ENCODE results near the gene LTB4R.

Gene LTB4R

GRCh38 chr14:24304019-24304387 is 7.3 kb upstream of the LTB4R start:
- DNase-seq = no peak

- no peak for DNase-seq
These were observed 4.1 kb upstream of the LTB4R start for GRCh38 chr14:24307156-24307574.

- DNase-seq = peak; percentile 80
These were observed 3.5 kb upstream of the LTB4R start, which contains the start of gene CIDEB for GRCh38 chr14:24307575-24308341. TSS of gene CIDEB (minus strand) at chr14:24307977. CDS start at chr14:24307858, 119 bp downstream.

DNA sequence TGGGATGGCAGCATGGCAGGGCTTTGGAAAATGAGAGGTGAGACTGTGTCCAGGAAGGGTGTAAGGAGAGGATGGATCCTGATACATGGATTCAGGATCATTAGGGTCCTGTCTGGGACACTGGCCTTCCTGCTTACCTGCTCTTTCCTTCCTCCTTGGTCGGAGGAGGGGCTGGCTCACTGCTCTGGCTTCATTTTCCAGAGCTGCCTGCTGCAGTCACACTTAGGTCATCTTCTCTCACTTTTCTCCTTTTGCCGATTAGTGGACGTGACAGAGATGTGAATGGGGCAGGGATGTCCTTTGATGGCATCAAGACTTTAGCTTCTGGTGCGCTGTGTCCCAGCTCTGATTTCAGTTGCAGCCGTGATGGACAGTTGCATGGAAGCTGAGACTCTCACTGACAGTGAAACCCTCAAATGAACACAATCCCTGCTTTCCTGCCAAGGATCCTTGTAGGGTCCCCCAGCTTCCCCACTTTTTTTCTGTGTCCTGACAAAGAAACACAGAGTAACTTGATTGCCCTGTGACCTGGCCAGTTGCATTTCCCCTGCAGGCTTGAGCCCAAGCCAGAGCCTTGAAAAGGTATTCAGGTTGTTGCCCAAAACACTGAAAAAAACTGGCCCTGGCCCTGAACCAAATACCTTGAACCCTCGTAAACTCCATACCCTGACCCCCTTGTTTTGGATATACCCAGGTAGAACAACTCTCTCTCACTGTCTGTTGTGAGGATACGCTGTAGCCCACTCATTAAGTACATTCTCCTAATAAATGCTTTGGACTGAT is 2.8 kb upstream of the LTB4R start:
- no peak for DNase-seq

DNA sequence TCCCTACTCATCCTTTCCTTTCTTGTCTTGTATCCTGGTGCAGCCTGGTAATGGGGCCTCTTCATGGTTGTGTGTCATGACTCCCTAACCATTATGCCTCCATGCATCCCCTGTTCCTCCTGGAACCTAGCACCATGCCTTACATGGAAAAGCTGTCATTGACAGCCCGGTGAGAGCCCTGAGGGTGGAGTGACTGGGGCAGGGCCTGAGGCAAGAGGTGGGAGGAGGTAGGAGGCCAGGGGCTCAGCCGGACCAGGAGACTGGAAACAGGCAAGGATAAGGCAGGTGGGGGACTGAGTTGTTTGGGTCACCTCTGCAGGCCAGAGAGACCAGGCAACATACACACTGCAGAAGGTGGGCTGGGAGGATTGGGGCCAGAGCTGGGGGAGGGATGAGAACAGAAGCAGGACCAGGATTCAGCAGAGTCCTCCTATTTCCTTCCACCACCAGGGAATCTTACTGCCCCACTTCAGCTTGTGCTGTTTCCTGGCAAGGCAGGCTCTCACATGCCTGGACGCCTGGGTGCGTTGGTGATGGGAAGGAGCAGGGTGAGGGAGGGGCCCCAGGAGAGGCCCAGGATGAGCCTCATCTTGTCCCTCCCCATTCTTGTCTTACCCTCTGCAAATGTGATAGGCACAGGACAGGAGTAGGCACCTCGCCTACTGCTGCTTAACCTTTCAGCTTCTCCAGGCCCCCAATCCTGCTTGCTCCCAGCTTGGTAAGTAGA is 1.6 kb upstream of the LTB4R start, which contains the start of gene LTB4R2:
Gene LTB4R2 (plus strand): TSS at position 603 of the 727 bp plus-strand sequence. CDS start 525 bp downstream, outside the sequence.
- DNase-seq = no peak

- DNase-seq = no peak
These were observed 1.0 kb upstream of the LTB4R start for GRCh38 chr14:24310265-24310645.

DNA sequence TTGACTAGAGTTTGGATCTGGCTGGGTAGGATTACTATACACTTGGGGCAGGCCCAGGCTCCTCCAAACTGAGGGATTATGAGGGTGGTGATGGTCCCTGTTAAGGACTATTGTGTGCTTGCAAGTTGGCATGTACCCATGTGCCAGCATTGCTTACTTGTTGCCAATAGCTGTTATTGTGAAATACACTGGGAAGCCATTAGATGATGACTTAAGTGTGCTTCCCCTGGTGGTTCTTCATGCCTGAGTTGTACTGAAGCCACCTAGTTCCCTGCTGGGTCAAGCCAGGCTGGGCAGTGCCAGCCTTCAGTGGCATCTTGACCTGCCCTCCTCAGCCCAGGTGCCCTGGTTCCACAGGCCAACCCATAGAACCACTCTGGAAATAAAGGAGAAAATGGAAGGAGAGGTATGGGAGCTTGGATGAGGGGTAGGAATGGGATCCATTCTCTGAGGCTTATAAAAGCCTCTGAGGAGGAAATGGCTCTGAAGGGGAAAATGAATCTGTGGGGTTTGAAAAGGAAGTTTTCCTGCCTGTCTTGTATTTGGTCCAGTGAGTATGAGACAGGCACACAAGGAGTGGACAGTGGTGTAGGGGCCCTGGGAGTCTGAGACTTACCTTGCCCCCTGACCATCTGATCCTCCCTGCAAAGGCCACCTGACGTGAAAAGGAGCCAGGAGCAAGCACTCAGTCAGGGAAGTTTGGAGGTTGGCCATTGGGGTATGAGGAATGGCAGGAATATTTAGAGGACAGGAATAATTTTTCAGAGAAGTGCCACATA is 724 bp downstream of the LTB4R start:
- DNase-seq = no peak

- no peak for DNase-seq
These were observed 1.6 kb downstream of the LTB4R start for GRCh38 chr14:24312736-24313507.

DNA sequence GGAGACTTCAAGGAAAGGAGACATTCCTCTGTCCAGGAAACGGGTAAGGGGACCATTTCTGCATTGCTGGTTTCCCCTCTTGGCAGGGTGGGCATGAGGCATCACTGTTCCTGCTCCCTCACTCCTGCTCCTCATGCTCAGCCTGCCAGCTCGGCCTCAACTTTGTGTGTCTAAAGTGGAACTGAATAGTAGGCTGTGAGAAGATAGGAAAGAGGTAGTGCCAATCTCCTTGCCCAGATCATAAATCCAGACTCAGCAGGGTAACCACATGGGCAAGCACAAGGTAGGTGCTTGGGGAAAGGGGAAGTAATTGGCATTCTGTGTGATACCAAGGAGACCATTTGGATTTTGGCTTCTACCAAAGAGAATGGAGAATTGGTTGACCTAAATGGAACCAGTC is 2.6 kb downstream of the LTB4R start:
- DNase-seq = no peak

DNA sequence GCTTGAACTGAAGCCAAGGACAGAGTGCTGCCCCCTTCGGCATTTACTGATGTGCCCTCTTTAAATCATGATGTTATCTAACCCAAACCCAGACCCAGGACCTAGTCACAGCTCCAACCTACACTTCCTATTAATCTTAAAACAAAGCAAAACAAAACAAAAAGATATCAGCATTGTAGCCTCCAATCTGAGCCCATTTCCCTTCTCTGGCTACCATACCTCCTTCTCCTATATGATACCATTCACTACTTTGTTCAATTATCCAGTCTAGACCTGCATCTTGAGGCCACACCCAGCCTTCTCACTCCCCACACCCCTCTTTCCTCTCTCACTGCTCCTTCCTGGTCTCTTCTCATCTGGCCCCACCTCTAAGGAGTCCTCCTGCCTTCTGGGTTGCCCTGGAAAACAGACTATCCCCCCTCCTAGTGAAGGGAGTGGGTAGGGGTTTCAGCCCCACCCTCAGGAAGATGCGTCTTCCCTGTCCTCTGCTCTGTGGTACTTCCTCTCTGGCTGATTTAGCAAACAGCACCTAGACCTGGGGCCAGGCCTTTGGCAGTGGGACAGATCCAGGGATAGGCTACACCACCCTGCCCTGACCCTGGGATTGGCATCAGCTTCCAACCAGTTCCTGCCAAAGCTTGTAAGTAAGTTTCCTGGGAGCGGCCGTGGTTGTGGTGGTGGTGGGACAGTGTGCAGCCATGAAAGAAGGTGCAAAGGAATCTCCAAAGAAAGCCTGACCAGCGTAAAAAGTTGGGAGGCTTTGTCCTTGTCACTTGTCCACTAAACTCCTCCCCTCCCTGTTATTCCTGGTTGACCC is 3.3 kb downstream of the LTB4R start:
- DNase-seq = no peak

GRCh38 chr14:24315243-24315806 is 4.0 kb downstream of the LTB4R start:
- DNase-seq = no peak

DNA sequence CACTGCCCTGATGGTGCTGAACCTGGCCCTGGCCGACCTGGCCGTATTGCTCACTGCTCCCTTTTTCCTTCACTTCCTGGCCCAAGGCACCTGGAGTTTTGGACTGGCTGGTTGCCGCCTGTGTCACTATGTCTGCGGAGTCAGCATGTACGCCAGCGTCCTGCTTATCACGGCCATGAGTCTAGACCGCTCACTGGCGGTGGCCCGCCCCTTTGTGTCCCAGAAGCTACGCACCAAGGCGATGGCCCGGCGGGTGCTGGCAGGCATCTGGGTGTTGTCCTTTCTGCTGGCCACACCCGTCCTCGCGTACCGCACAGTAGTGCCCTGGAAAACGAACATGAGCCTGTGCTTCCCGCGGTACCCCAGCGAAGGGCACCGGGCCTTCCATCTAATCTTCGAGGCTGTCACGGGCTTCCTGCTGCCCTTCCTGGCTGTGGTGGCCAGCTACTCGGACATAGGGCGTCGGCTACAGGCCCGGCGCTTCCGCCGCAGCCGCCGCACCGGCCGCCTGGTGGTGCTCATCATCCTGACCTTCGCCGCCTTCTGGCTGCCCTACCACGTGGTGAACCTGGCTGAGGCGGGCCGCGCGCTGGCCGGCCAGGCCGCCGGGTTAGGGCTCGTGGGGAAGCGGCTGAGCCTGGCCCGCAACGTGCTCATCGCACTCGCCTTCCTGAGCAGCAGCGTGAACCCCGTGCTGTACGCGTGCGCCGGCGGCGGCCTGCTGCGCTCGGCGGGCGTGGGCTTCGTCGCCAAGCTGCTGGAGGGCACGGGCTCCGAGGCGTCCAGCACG is 4.7 kb downstream of the LTB4R start:
- no peak for DNase-seq

- no peak for DNase-seq
These were observed 5.3 kb downstream of the LTB4R start for GRCh38 chr14:24316597-24316950.

DNA sequence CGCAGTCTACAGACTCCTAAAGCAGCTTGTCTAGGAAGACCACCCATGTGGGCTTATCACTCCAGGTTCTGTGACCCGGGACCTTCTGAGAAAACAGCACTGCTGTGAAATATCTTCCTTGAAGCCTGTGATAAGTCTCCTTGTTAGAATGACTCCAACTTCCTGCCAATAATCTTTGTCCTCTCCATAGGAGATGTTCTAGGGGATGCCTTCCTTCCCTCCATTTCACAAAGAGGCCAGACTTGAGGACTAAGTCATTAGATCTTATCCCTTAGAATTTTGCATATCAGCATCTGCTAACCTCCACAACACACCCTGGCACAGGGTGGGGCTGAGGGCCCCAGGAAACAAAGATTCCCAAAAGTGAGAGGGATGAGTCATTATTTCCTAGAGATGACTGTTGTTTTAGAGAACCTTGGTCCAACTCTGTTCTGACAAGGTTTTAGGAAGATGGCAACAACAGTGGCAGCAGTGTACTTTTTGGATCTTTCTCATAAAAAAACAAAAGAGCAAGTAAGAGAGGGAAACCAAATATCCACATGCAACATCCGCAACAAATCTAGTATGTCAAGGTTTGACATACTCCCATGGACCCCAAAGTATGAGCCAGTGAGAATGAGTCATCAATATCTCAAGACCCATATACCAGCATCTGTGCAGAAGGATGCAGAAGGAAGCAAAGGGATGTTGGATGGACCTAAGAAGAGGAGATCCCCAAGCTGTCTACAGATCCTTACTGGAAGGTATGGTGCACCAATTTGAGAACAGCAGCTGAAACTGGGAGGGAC is 6.0 kb downstream of the LTB4R start:
- no peak for DNase-seq

DNA sequence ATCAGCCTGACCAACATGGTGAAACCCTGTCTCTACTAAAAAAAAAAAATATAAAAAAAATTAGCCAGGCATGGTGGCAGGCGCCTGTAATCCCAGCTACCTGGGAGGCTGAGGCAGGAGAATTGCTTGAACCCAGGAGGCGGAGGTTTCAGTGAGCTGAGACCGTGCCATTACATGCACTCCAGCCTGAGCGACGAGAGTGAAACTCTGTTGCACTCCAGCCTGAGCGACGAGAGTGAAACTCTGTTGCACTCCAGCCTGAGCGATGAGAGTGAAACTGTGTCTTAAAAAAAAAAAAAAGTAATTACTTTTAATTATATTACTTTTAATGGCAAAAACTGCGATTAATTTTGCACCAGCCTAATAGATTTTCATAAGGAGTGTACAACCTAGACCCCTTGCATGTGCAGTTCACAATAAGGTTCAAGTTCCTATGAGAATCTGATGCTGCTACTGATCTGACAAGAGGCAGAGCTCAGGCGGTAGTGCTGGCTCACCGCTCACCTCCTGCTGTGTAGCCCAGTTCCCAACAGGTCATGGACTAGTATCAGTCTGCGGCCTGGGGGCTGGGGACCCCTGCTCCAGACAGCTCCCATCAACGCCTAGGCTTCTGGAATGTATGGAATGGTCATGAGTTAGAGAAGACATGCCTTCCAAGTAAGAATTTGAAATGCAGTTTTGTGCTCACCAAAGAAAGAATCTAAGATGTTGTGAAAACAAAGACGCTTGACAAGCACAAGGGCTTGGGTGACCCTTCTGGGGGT is 10.1 kb downstream of the LTB4R start:
- peak; percentile 76 for DNase-seq

GRCh38 chr14:24322672-24323071 is 11.4 kb downstream of the LTB4R start:
- DNase-seq = no peak

- no peak for DNase-seq
These were observed 12.0 kb downstream of the LTB4R start for GRCh38 chr14:24323341-24323740.

DNA sequence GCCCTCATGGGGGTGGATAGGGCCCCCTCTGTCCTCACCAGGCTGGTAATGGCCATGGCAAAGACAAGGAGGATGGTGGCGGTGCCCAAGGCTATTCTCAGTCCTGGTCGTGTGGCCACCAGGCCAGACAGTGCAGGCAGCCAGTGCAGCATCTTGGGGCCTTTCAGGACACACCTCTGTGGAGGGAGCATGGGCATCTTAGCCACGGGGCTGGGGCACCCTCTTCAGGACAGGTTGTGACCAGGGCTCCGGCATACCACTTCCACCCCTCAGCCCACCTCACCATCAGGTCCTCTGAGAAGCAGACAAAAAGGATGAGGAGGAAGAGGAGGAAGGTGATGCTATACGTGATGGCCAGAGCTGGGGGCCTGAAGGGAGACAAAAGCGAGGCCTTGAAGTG is 12.7 kb downstream of the LTB4R start:
- no peak for DNase-seq

All from islet precursor cell (in vitro differentiated cells).